PC-3 (cell line): ENCODE measurements around the gene NAP1L1. TPM values are rescaled to one million over a fixed set of nuclear protein-coding genes. Genes with fewer than 3 reads are reported as not detected.

Experiments used
- ATAC-seq: fragments of 200-7000 bp; cut with Tn5 transposase; 2 replicates; pipeline ENCODE4 v1.9.1; 2020; ENCODE audit warnings: mild to moderate bottlenecking, moderate library complexity
- BruUV-seq: library from RNA; stranded (reverse); fragments of 400-500 nt; replicated peaks from 2 replicates; lab custom pipeline; 2021; lab: Mats Ljungman, UMichigan
- CTCF ChIA-PET: fragments of 300-600 bp; sonication (Branson Sonifier 250); formaldehyde crosslinking; loops from one replicate; lab custom pipeline; 2022; ENCODE audit warnings: antibody characterized with exemption; lab: Charles Lee
- POLR2A ChIA-PET: fragments of 300-600 bp; sonication (Branson Sonifier 250); formaldehyde crosslinking; loops from one replicate; lab custom pipeline; 2022; ENCODE audit warnings: antibody characterized with exemption; ENCODE audit not compliant: unreplicated experiment; lab: Charles Lee
- DNase-seq: peaks from one replicate; pipeline ENCODE4 v3.0.0-alpha.2; 2015
- H2AFZ ChIP-seq: fragments of 300-600 bp; sonication (generic); 2 replicates; pipeline ENCODE4 v1.6.0; 2016; ENCODE audit warnings: antibody characterized with exemption, low read length
- H3F3A ChIP-seq: fragments of 300-600 bp; sonication (generic); one replicate; pipeline ENCODE4 v1.6.0; 2017; ENCODE audit warnings: antibody characterized with exemption, low read length, control low read depth, mild to moderate bottlenecking; ENCODE audit not compliant: unreplicated experiment
- H3K27ac ChIP-seq: fragments of 300-600 bp; sonication (generic); 2 replicates; pipeline ENCODE4 v1.5.1; 2016; ENCODE audit warnings: mild to moderate bottlenecking, low read length
- H3K27me3 ChIP-seq: fragments of 300-600 bp; sonication (generic); 2 replicates; pipeline ENCODE4 v1.6.1; 2016; ENCODE audit warnings: low read length, mixed read lengths
- H3K36me3 ChIP-seq: fragments of 300-600 bp; sonication (generic); 2 replicates; pipeline ENCODE4 v1.6.1; 2016; ENCODE audit warnings: low read depth, mixed run types, low read length, mixed read lengths
- H3K4me1 ChIP-seq: fragments of 300-600 bp; sonication (generic); 2 replicates; pipeline ENCODE4 v1.5.1; 2016; ENCODE audit warnings: low read length; ENCODE audit not compliant: insufficient read depth
- H3K4me2 ChIP-seq: fragments of 300-600 bp; sonication (generic); 2 replicates; pipeline ENCODE4 v1.6.0; 2016; ENCODE audit warnings: low read length
- H3K4me3 ChIP-seq: fragments of 300-600 bp; sonication (generic); 2 replicates; pipeline ENCODE4 v1.5.1; 2016; ENCODE audit warnings: mild to moderate bottlenecking, low read length, mixed read lengths
- H3K79me2 ChIP-seq: fragments of 300-600 bp; sonication (generic); 2 replicates; pipeline ENCODE4 v1.6.1; 2017; ENCODE audit warnings: low read length, mixed read lengths
- H3K9ac ChIP-seq: fragments of 300-600 bp; sonication (generic); 2 replicates; pipeline ENCODE4 v1.6.0; 2016; ENCODE audit warnings: mild to moderate bottlenecking, low read length
- H3K9me2 ChIP-seq: fragments of 300-600 bp; sonication (generic); replicated peaks from 2 replicates; pipeline ENCODE4 v1.6.1; 2016; ENCODE audit warnings: mixed run types, low read length, mixed read lengths
- H3K9me3 ChIP-seq: fragments of 300-600 bp; sonication (generic); 2 replicates; pipeline ENCODE4 v1.6.1; 2016; ENCODE audit warnings: low read length, mixed read lengths
- H4K20me1 ChIP-seq: fragments of 300-600 bp; sonication (generic); 2 replicates; pipeline ENCODE4 v1.6.1; 2016; ENCODE audit warnings: low read length, mixed read lengths
- EZH2 ChIP-seq: fragments of 300-600 bp; sonication (generic); IDR thresholded peaks from one replicate; pipeline ENCODE4 v1.6.1; 2017; ENCODE audit warnings: antibody characterized with exemption, mild to moderate bottlenecking, low read length; ENCODE audit not compliant: unreplicated experiment
- EZH2phosphoT487 ChIP-seq: fragments of 300-600 bp; sonication (generic); IDR thresholded peaks from 2 replicates; pipeline ENCODE4 v1.6.1; 2018; ENCODE audit warnings: mild to moderate bottlenecking, antibody characterized with exemption, low read length, borderline replicate concordance
- intact Hi-C: fragments of 100-400 bp; cut with micrococcal nuclease; formaldehyde crosslinking; loops from 2 replicates; pipeline ENCODE4 v1.9.0; 2023
- total RNA-seq: library from RNA; depleted of rRNA; stranded (reverse); fragments of >200 nt; gene quantifications from 2 replicates; pipeline ENCODE4 v1.2.3, GENCODE V29; 2014
- TF ChIP-seq, protein P1 (sequence below): fragments of 300-600 bp; sonication (generic); conservative IDR thresholded peaks from 2 replicates; pipeline ENCODE4 v1.5.1; 2017; ENCODE audit warnings: antibody characterized with exemption, low read depth, mild to moderate bottlenecking, low read length

The NAP1L1 gene
- total RNA-seq, 1 experiment from 2014 or later, result 200 TPM

DNA sequence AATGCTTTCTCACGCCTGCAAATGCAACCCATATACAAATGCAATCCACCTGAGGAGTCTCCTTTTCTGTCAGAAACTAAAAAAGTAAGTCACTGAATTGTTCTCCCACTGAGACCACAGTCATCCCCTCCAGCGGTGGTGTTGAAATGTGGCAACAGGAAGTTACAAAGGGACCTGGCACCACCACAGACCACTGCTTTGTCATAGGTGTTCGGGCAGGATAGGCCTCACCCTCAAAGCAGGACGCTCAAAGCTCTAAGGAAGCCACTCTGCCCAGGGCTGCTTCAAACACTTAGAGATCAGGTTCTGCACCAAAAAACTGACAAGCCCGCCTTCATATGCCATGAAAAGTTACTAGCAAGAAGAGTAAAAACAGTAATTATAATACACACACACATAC is 64.2 kb downstream of the NAP1L1 start:
- peaks cover 63% of the 10 kb centered on the region for H3K4me1 ChIP-seq
- peak; percentile 96 for DNase-seq
- ChIA-PET CTCF (interaction anchor here (0.9 kb wide), 1 partner anchor 40 kb away, joined by 3 read pairs; no protein-coding TSS in a partner anchor), POLR2A (interaction anchor here (0.5 to 1.8 kb wide), 5 partner anchors 12 to 203 kb away, joined by 3 to 21 read pairs (median 4); partner anchors contain the start of gene PHLDA1)
- TF ChIP-seq EZH2phosphoT487, result no peak
- TF ChIP-seq, protein P1, sequence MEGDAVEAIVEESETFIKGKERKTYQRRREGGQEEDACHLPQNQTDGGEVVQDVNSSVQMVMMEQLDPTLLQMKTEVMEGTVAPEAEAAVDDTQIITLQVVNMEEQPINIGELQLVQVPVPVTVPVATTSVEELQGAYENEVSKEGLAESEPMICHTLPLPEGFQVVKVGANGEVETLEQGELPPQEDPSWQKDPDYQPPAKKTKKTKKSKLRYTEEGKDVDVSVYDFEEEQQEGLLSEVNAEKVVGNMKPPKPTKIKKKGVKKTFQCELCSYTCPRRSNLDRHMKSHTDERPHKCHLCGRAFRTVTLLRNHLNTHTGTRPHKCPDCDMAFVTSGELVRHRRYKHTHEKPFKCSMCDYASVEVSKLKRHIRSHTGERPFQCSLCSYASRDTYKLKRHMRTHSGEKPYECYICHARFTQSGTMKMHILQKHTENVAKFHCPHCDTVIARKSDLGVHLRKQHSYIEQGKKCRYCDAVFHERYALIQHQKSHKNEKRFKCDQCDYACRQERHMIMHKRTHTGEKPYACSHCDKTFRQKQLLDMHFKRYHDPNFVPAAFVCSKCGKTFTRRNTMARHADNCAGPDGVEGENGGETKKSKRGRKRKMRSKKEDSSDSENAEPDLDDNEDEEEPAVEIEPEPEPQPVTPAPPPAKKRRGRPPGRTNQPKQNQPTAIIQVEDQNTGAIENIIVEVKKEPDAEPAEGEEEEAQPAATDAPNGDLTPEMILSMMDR, result no peak
- peak; percentile 62 for ATAC-seq
- peak overlapping the region; percentile 96 for H3K27ac ChIP-seq
- no peaks in the 10 kb centered on the region for H3K79me2 ChIP-seq
- H3F3A ChIP-seq, result peaks cover 31% of the 10 kb centered on the region
- H3K9me3 ChIP-seq, result no peaks in the 10 kb centered on the region
- H3K36me3 ChIP-seq, result no peaks in the 10 kb centered on the region
- no peaks in the 10 kb centered on the region for H4K20me1 ChIP-seq
- TSS peak; percentile 29 for BruUV-seq
- H3K9me2 ChIP-seq, result no peaks in the 10 kb centered on the region
- no peaks in the 10 kb centered on the region for H3K27me3 ChIP-seq
- H2AFZ ChIP-seq, result no peak overlapping the region
- H3K4me2 ChIP-seq, result peak overlapping the region; percentile 78
- H3K4me3 ChIP-seq, result peak overlapping the region; percentile 41; the same call in 1 of the 2 replicates
- H3K9ac ChIP-seq, result peak overlapping the region; percentile 85
- intact Hi-C loops, result loop anchor here (1.0 to 5.0 kb wide), 9 partner anchors 42 to 458 kb away; no protein-coding TSS in a partner anchor

DNA sequence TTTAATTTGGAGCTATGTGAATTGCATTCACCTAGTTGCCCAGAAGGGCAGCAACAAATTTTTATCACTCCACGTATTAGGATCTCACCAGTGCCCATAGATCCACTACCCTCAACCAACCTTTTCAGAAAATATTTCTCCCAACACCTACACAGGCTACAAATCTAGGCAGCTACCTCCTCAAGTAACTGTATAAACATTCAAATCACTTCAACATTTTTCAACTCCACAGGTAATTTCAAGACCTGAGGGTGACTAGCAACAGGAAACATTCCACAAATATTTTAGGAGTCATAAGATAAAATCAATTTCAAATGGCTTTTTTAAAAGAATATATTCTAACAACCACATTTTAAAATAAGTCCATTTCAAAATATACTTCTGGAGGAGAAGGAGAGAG is 65.8 kb downstream of the NAP1L1 start:
- Histone ChIP-seq H3K27ac (peak overlapping the region; percentile 96), H3K4me2 (peak overlapping the region; percentile 27), H3K9me2 (no peaks in the 10 kb centered on the region), H4K20me1 (no peaks in the 10 kb centered on the region), H3K79me2 (no peaks in the 10 kb centered on the region), H2AFZ (peak overlapping the region; percentile 6; the same call in 1 of the 2 replicates), H3K9me3 (no peaks in the 10 kb centered on the region), H3K4me1 (peaks cover 63% of the 10 kb centered on the region), H3K4me3 (no peak overlapping the region), H3F3A (peaks cover 25% of the 10 kb centered on the region), H3K36me3 (no peaks in the 10 kb centered on the region), H3K27me3 (no peaks in the 10 kb centered on the region), H3K9ac (peak overlapping the region; percentile 14)
- ChIA-PET POLR2A (interaction anchor here (0.6 to 0.7 kb wide), 2 partner anchors 34 to 435 kb away, joined by 3 to 12 read pairs; no protein-coding TSS in a partner anchor), CTCF (interaction anchor here (1.4 kb wide), 1 partner anchor 393 kb away, joined by 7 read pairs; no protein-coding TSS in a partner anchor)
- no TSS peak for BruUV-seq
- intact Hi-C loops, result no loop called here
- TF ChIP-seq EZH2 (no peak), EZH2phosphoT487 (no peak)
- TF ChIP-seq, protein P1, result no peak
- DNase-seq (peak; percentile 65), ATAC-seq (no peak)

DNA sequence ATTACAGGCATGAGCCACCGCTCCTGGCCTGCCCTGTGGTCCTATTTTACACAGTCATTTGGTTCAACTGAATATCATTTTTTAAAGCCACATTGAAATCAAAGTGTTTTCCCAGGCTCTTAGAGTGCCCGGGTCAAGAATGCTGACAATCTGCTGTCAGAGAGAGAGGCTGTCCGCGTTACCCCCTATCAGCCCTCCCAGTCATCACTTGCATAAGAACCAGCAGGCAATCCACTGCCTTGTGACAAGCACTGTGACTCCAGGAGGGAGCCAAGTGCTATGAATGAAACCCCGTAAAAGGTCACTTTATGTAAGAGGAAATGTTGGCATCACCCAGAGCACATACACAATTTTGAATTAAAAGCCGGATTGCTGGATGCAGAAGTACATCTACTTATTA is 66.4 kb downstream of the NAP1L1 start:
- Histone ChIP-seq H3K4me3 (no peak overlapping the region), H3K9me2 (no peaks in the 10 kb centered on the region), H3K36me3 (no peaks in the 10 kb centered on the region), H3F3A (peaks cover 25% of the 10 kb centered on the region), H3K27ac (peak overlapping the region; percentile 96), H3K9me3 (no peaks in the 10 kb centered on the region), H3K9ac (peak overlapping the region; percentile 14), H3K27me3 (no peaks in the 10 kb centered on the region), H3K4me2 (peak overlapping the region; percentile 27), H3K79me2 (no peaks in the 10 kb centered on the region), H2AFZ (peak overlapping the region; percentile 6; the same call in 1 of the 2 replicates), H4K20me1 (no peaks in the 10 kb centered on the region), H3K4me1 (peaks cover 63% of the 10 kb centered on the region)
- intact Hi-C loops, result no loop called here
- CTCF ChIA-PET, result interaction anchor here (1.4 kb wide), 1 partner anchor 392 kb away, joined by 7 read pairs; no protein-coding TSS in a partner anchor
- POLR2A ChIA-PET, result no interaction called here
- ATAC-seq (no peak), DNase-seq (peak; percentile 29)
- no TSS peak for BruUV-seq
- TF ChIP-seq, protein P1, result no peak
- TF ChIP-seq EZH2phosphoT487, result no peak
- no peak for TF ChIP-seq EZH2
